HL-60/S4 (cell line): ENCODE measurements around the gene SYT1.

Experiments used
- in situ Hi-C: fragments of 300-500 bp; cut with MboI; formaldehyde crosslinking; loops from 2 replicates; pipeline ENCODE4 v1.14.3; 2022; ENCODE audit warnings: low sequenced_read_pairs

The SYT1 gene

DNA sequence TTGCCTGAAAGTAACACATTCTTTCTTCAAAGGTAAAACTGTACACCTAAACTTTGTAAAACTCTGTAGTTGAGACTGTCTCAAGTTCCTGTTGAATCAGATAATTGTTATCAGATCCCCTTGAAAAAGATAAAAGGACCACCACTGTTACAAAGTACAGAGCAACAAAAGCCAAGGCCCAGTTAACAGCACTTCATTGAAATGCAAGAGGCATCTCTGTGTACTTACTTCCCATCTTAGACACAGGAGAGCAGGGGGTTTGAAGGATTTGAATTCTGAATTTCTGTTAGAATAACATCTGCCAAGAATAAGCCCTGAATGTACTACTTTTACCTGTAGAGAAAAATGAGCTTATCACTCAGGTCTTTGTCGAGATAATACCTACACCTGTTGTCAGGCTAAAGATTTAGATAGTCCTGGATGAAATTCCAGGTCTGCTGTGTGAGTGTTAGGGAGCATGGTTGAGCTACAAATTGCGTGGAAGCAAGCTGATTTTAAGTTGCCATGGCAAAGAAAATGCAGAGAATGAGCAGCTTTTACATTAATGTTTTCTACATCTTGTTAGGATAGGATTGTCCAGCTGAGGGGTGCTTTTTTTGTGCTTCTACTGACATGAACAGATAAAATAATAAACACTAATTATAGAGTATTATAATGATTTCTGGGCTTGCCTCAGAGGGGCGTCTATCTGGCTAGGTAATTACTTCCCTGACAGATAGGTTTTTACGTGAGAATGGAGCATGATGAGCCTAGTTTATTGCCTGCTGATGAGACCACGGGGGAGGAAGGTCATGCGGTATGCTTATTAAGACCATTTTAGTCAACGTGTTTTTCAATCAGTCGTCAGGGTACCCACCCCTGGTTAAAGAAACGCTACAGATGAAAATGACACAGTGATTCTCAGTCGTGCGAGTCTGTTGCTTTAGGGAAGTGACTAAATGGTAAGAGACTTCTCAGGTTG is 517.0 kb downstream of the SYT1 start:
- in situ Hi-C loops, result no loop called here

GRCh38 chr12:79384551-79384950 is 520.0 kb downstream of the SYT1 start:
- in situ Hi-C loops, result no loop called here

DNA sequence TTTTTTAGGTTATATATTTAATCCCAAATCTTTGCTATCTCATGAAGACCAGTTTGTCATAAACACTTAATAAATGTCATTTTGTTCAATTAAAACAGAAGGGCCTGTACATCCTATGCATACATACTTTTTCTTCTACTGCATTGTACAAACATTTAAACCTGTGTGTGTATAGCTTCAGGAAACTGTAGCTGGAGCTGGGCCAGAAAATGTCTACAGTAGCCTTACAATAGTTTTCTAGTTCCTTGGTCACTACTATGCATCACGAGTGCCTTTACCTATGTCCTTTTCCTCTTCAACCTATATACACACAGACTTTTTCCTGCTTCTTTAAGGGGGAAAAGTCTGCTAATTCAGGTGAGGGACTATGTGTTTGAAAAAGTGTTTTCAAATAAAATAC is 523.4 kb downstream of the SYT1 start:
- in situ Hi-C loops, result no loop called here

DNA sequence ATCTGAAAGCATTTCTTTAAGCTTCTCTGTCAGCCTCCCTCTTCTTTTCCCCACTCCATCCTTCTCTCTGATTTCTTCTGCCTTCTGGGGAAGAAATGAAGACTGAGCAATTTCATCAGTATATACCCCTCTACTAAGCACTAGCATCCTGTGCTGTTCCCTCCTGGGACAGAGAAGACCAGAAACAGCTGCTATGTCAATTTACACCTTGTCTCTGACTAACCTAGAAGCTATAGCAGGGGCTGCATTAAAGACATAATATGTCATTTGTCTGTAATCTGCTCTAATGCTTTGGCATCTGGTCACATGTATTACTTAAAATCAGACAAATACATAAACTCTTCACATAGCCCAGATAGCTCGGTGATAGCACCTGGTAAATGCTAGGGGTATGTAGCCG is 529.3 kb downstream of the SYT1 start:
- in situ Hi-C loops, result no loop called here

GRCh38 chr12:79397609-79398008 is 533.0 kb downstream of the SYT1 start:
- in situ Hi-C loops, result no loop called here

DNA sequence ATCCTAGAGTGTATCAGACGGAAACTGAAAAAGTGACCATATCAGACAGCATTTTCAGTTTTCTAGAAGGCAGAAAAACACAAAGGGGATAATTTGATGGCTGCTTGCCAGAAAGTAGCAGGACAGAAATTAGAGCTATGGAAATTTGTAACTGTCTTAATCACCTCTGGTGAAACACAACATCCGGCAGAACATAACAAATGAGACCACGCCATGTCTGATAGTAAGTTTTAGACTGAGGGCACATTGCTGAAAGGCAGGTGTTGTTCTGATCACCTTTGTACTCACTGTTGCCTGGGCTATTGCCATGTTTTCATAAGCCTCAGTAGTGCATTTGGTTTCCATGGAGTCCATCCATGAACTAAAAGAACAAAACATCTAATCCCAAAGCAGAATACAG is 535.9 kb downstream of the SYT1 start:
- in situ Hi-C loops, result no loop called here

DNA sequence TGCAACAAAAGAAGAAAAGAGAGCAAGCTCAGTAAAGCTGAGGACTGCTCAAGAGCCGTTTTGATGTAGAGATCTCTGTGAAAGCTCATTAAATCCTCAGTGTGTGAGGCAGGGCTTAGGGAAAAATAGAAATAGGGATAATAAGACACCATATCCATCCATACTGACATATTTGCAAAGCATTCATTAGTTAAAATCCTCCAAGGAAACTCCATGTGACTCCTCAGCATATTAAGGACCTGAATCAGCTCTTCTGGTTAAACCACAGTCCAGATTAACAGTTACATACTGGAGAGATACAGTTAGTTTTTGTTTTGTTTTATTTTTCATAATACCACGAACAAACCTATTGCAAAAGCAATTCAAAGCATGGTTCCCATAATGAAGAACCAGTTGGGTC is 538.0 kb downstream of the SYT1 start:
- in situ Hi-C loops, result no loop called here

- in situ Hi-C loops, result no loop called here
These were observed 542.4 kb downstream of the SYT1 start for GRCh38 chr12:79406993-79407392.

DNA sequence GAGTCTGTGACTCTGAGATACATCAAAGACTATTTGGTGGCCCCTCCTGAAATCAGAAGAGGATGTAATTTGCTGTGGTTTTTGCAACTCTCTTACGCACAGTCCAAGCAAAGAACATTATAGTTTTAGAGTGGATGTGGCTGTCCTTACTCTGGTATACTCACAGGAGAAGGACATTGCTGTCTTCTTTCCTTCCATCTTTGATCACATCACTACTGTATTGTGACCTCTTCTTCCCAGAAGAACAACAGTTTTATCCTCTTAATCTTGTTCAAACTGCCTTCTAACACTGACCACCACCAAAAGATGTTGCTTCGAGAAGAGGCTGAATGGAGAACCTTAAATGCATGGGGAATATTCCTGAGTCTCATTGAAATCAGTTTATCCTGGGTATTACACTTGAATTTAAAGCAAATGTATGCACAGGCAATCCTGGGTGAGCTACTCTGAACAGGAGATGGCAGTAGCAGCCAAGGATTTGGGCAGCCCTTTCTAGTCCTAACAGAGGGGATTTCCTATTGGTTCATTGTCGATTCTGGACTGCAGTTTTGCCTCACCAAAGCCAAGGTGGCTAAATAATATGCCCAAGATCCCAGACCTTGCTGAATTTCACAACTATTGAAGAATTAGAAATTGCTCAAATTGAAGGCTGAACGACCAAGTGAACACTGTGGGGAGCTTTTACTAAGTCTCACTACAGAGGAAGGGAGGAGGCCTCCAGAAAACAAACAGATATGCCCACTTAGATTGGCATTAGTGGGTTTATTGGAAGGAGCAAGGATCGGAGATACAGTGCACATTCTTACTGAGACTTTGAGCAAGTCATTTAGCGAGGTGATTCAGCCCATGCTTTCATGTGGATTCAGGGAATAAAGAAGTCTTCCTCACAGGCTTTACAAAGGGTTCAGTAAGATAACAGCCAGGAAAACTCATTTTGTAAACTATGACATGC is 543.4 kb downstream of the SYT1 start:
- in situ Hi-C loops, result no loop called here

DNA sequence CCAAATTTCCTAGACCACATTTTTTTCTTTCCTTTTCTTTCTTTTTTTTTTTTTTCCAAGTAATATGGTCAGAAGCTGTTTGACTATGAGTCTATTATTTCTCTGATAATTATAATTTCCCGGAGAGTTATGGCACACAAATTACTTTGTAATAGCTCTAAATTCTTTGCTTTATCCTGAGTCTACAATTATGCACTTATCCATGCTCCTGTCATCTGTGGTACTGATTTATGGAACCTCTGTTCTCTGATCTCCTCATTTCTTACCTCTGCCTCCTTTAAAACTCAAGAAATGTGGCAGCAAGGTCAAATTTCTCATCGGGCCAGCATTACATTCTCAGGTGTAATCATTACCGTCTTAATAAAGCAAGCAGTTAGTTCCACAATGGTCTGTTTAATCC is 544.1 kb downstream of the SYT1 start:
- in situ Hi-C loops, result no loop called here

DNA sequence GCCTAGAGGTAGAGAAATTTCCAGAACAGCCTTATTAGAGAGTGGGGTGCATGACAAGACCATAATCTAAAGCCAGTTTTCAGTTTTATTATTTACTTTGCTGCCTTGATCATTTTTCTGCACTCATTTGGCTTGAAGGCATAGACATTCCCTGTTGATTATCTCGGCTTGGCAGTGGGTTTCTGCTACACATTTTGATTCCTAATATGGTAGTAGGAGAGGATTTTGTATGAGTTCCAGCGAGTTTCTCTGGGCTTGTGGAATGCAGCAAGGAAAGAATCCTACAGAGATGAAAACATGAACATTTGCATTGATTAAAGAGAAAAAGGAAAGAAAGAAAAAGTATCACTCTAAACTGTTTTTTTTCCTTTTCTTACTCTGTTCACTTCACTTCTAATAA is 545.0 kb downstream of the SYT1 start:
- in situ Hi-C loops, result no loop called here

DNA sequence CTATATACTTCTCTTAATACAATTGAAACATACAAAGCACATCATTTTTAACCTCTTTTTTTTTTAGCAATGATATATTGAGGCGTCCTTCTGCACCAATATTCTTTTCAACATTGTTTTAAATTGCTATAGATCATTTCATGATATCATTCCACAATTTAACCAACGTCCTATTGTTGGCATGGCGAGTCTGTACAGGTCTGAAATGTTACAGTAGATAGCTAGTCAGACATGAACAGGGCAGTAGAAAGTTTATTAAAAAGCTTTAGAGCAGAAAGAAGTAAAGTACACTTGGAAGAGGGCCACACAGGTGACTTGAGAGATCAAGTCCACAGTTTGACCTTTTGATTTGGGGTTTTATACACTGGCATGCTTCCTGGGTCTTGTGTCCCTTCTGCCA is 547.2 kb downstream of the SYT1 start:
- in situ Hi-C loops, result no loop called here

DNA sequence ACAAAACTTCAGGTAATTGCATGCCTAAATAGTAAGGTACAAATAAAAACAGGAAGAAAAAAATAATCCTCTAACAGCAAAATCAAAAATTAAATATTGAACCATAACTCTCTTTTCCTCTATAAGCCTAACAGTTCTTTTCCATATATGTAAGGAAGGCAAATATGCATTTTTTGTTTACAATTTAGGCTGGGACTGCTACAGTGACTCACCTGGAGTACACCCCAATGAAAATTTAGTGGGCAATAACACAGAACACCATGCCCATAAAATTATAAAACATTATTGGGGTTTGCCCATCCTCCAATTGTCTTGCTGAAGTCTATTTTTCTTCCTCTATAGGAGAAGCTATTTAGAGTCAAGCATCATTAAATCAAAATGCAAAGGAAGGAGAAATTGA is 549.2 kb downstream of the SYT1 start:
- in situ Hi-C loops, result no loop called here

- in situ Hi-C loops, result no loop called here
These were observed 549.7 kb downstream of the SYT1 start for GRCh38 chr12:79414252-79414651.

GRCh38 chr12:79415321-79415720 is 550.7 kb downstream of the SYT1 start:
- in situ Hi-C loops, result no loop called here

DNA sequence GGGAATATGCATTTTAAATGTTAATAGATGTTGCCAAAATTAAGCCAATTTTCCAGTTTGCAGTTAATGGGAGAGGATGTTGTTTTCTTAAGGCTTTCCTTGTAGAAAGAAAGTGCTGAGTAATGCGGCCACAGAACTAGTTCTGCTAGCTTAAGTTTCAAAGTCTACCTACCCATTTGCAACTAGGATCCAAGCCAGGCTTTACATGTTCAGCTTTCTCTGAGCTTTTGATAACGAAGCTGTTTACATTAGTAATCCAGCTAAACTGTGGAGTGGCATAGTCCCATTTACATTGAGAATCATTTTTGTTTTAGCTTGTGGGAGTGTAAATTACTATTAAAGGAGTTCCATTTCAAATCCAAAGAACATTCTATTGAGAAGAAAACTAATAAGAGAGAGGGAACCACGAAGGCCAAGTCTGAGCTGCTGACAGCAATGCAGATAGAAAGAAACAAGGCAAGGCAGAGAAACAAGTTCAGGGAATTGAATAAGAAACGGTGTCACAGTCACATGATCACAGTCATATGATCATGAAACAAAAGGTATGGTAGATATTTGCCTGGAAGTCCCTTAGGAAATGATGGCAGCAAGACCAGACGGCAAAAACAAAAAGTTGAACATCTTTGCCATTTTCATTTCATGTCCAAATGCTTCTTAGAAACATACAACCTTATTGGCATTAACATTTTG is 551.3 kb downstream of the SYT1 start:
- in situ Hi-C loops, result no loop called here

- in situ Hi-C loops, result no loop called here
These were observed 555.6 kb downstream of the SYT1 start for GRCh38 chr12:79420146-79420618.

GRCh38 chr12:79421236-79421740 is 556.7 kb downstream of the SYT1 start:
- in situ Hi-C loops, result no loop called here

DNA sequence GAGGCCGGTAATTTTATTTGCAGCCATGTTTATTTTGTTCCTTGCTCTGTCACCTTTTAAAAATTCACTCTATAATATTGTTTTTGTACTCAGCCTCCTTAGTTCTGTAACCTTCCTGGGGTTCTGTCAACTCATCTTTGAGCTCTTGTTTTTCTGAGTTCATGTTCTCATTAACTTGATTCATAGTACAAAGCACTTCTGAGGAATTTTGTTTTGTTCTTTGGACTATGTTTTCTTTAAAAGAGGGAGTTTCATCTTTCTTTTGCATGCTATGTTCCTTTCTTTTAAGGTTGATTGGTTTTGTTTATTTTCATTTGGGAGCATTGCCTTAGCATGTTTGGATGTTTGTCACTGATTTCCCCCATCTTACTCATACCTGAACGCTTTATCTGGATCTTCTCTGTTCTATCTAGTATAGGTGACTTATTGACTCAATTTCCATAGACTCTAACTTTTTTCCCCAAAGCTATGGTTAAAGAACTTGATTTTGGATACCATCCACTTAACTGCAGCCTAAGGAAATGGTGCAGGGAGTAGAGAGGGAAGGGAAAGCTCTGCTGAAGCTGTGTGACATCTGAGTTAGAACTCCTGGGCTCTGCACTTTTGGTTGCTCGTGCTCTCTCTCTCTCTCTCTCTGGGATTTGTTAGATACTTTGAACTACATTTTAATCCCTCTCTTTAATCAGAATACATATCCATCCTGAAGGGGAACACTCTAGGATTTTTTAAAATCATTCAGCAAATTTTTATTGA is 557.7 kb downstream of the SYT1 start:
- in situ Hi-C loops, result no loop called here

- in situ Hi-C loops, result no loop called here
These were observed 559.0 kb downstream of the SYT1 start for GRCh38 chr12:79423560-79423959.
